ENCODE measurements around the gene KRT26. TPM values are rescaled to one million over a fixed set of nuclear protein-coding genes. Genes with fewer than 3 reads are reported as not detected.

Gene KRT26
- total and polyA plus RNA-seq, 2 experiments from 2014 or later: not detected

DNA sequence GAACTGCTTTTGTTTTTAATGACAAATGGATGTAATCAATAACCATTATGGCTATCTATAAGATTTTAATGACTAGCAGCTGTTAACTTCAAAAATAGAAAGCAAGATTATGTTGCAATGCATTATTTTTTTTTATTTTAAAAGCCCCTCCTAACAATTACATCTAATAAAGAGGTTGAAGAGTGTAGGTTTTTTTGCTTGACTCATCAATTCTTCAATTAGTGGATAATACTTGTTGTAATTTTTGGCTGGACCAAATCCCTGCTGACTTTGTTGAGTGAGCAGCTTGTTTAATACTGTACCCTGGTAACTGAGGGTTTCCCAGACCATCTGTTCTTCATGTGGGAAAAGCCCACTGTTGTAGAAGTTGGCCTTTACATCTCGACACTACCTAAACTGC lies 41.0 kb downstream of the KRT26 start:
- ATAC-seq: no peak
- H3K27ac ChIP-seq (ENCODE audit: low read depth): no peak overlapping the region
- Mint-ChIP-seq H3K27me3 (ENCODE audit: insufficient read depth, low read depth, poor library complexity) (no peaks in the 10 kb centered on the region), H3K27ac (no peak overlapping the region), H3K9me3 (peaks cover 8% of the 10 kb centered on the region; the same call in 2 of the 3 replicates), H3K4me1 (no peaks in the 10 kb centered on the region), H3K4me3 (no peak overlapping the region), H3K36me3 (ENCODE audit: low read depth) (no peaks in the 10 kb centered on the region)
- no peak overlapping the region for H2AFZ ChIP-seq
- H3K27me3 ChIP-seq (ENCODE audit: insufficient read depth): no peaks in the 10 kb centered on the region
- no peaks in the 10 kb centered on the region for H3K36me3 ChIP-seq (ENCODE audit: insufficient read depth)
- H3K4me2 ChIP-seq: no peak overlapping the region
- H3K4me3 ChIP-seq: no peak overlapping the region
- H3F3A ChIP-seq (replicated peaks; ENCODE audit: low read depth): no peaks in the 10 kb centered on the region
- no peaks in the 10 kb centered on the region for H3K4me1 ChIP-seq (ENCODE audit: insufficient read depth)
- no peaks in the 10 kb centered on the region for H3K79me2 ChIP-seq (replicated peaks; ENCODE audit: insufficient read depth)
- no peaks in the 10 kb centered on the region for H4K20me1 ChIP-seq (replicated peaks; ENCODE audit: insufficient read depth)
- no peaks in the 10 kb centered on the region for H3K9me2 ChIP-seq (ENCODE audit: insufficient read depth)
- DNase-seq (ENCODE audit: low spot score): no peak
- no peak for TF ChIP-seq EZH2phosphoT487 (IDR thresholded peaks at IDR 0.05; ENCODE audit: unreplicated experiment)
- TF ChIP-seq, protein P1, sequence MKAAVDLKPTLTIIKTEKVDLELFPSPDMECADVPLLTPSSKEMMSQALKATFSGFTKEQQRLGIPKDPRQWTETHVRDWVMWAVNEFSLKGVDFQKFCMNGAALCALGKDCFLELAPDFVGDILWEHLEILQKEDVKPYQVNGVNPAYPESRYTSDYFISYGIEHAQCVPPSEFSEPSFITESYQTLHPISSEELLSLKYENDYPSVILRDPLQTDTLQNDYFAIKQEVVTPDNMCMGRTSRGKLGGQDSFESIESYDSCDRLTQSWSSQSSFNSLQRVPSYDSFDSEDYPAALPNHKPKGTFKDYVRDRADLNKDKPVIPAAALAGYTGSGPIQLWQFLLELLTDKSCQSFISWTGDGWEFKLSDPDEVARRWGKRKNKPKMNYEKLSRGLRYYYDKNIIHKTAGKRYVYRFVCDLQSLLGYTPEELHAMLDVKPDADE (IDR thresholded peaks at IDR 0.05): no peak
- TF ChIP-seq EZH2 (IDR thresholded peaks at IDR 0.05; ENCODE audit: low read depth, unreplicated experiment): no peak
- TF ChIP-seq, protein P2, sequence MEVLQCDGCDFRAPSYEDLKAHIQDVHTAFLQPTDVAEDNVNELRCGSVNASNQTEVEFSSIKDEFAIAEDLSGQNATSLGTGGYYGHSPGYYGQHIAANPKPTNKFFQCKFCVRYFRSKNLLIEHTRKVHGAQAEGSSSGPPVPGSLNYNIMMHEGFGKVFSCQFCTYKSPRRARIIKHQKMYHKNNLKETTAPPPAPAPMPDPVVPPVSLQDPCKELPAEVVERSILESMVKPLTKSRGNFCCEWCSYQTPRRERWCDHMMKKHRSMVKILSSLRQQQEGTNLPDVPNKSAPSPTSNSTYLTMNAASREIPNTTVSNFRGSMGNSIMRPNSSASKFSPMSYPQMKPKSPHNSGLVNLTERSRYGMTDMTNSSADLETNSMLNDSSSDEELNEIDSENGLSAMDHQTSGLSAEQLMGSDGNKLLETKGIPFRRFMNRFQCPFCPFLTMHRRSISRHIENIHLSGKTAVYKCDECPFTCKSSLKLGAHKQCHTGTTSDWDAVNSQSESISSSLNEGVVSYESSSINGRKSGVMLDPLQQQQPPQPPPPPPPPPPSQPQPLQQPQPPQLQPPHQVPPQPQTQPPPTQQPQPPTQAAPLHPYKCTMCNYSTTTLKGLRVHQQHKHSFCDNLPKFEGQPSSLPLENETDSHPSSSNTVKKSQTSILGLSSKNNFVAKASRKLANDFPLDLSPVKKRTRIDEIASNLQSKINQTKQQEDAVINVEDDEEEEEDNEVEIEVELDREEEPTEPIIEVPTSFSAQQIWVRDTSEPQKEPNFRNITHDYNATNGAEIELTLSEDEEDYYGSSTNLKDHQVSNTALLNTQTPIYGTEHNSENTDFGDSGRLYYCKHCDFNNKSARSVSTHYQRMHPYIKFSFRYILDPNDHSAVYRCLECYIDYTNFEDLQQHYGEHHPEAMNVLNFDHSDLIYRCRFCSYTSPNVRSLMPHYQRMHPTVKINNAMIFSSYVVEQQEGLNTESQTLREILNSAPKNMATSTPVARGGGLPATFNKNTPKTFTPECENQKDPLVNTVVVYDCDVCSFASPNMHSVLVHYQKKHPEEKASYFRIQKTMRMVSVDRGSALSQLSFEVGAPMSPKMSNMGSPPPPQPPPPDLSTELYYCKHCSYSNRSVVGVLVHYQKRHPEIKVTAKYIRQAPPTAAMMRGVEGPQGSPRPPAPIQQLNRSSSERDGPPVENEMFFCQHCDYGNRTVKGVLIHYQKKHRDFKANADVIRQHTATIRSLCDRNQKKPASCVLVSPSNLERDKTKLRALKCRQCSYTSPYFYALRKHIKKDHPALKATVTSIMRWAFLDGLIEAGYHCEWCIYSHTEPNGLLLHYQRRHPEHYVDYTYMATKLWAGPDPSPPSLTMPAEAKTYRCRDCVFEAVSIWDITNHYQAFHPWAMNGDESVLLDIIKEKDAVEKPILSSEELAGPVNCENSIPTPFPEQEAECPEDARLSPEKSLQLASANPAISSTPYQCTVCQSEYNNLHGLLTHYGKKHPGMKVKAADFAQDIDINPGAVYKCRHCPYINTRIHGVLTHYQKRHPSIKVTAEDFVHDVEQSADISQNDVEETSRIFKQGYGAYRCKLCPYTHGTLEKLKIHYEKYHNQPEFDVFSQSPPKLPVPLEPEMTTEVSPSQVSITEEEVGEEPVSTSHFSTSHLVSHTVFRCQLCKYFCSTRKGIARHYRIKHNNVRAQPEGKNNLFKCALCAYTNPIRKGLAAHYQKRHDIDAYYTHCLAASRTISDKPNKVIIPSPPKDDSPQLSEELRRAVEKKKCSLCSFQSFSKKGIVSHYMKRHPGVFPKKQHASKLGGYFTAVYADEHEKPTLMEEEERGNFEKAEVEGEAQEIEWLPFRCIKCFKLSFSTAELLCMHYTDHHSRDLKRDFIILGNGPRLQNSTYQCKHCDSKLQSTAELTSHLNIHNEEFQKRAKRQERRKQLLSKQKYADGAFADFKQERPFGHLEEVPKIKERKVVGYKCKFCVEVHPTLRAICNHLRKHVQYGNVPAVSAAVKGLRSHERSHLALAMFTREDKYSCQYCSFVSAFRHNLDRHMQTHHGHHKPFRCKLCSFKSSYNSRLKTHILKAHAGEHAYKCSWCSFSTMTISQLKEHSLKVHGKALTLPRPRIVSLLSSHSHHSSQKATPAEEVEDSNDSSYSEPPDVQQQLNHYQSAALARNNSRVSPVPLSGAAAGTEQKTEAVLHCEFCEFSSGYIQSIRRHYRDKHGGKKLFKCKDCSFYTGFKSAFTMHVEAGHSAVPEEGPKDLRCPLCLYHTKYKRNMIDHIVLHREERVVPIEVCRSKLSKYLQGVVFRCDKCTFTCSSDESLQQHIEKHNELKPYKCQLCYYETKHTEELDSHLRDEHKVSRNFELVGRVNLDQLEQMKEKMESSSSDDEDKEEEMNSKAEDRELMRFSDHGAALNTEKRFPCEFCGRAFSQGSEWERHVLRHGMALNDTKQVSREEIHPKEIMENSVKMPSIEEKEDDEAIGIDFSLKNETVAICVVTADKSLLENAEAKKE (CRISPR knock-in tag; IDR thresholded peaks at IDR 0.05): no peak
- no peak for TF ChIP-seq POLR2AphosphoS5 (IDR thresholded peaks at IDR 0.05; ENCODE audit: low read depth)
- TF ChIP-seq, protein P3, sequence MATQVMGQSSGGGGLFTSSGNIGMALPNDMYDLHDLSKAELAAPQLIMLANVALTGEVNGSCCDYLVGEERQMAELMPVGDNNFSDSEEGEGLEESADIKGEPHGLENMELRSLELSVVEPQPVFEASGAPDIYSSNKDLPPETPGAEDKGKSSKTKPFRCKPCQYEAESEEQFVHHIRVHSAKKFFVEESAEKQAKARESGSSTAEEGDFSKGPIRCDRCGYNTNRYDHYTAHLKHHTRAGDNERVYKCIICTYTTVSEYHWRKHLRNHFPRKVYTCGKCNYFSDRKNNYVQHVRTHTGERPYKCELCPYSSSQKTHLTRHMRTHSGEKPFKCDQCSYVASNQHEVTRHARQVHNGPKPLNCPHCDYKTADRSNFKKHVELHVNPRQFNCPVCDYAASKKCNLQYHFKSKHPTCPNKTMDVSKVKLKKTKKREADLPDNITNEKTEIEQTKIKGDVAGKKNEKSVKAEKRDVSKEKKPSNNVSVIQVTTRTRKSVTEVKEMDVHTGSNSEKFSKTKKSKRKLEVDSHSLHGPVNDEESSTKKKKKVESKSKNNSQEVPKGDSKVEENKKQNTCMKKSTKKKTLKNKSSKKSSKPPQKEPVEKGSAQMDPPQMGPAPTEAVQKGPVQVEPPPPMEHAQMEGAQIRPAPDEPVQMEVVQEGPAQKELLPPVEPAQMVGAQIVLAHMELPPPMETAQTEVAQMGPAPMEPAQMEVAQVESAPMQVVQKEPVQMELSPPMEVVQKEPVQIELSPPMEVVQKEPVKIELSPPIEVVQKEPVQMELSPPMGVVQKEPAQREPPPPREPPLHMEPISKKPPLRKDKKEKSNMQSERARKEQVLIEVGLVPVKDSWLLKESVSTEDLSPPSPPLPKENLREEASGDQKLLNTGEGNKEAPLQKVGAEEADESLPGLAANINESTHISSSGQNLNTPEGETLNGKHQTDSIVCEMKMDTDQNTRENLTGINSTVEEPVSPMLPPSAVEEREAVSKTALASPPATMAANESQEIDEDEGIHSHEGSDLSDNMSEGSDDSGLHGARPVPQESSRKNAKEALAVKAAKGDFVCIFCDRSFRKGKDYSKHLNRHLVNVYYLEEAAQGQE (IDR thresholded peaks at IDR 0.05; ENCODE audit: unreplicated experiment): no peak
- TF ChIP-seq STAT1 (IDR thresholded peaks at IDR 0.05; ENCODE audit: unreplicated experiment): no peak
- TF ChIP-seq ZNF331 (CRISPR knock-in tag; IDR thresholded peaks at IDR 0.05; ENCODE audit: low read depth): no peak
- no peak for TF ChIP-seq NANOG (IDR thresholded peaks at IDR 0.05; ENCODE audit: borderline replicate concordance)
- TF ChIP-seq, protein P4, sequence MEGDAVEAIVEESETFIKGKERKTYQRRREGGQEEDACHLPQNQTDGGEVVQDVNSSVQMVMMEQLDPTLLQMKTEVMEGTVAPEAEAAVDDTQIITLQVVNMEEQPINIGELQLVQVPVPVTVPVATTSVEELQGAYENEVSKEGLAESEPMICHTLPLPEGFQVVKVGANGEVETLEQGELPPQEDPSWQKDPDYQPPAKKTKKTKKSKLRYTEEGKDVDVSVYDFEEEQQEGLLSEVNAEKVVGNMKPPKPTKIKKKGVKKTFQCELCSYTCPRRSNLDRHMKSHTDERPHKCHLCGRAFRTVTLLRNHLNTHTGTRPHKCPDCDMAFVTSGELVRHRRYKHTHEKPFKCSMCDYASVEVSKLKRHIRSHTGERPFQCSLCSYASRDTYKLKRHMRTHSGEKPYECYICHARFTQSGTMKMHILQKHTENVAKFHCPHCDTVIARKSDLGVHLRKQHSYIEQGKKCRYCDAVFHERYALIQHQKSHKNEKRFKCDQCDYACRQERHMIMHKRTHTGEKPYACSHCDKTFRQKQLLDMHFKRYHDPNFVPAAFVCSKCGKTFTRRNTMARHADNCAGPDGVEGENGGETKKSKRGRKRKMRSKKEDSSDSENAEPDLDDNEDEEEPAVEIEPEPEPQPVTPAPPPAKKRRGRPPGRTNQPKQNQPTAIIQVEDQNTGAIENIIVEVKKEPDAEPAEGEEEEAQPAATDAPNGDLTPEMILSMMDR (conservative IDR thresholded peaks at IDR 0.05; ENCODE audit: low read depth in 2 of 2): no peak
- TF ChIP-seq ZNF114 (CRISPR knock-in tag; IDR thresholded peaks at IDR 0.05): no peak
- TF ChIP-seq CREB1 (CRISPR knock-in tag; IDR thresholded peaks at IDR 0.05; ENCODE audit: low read depth): no peak
- TF ChIP-seq JUNB (IDR thresholded peaks at IDR 0.05; ENCODE audit: unreplicated experiment): no peak

Measured in GM23338 (cell line).